Mesothelial cell of epicardium (in vitro differentiated cells): ENCODE measurements around the gene SMIM35. TPM values are rescaled to one million over a fixed set of nuclear protein-coding genes. Genes with fewer than 3 reads are reported as not detected.

ENCODE experiments used
- DNase-seq, 2 experiments: peaks; one replicate each; pipeline ENCODE4 v3.0.0; 2021; ENCODE audit warnings: low spot score in 2 of 2; ENCODE audit not compliant: unreplicated experiment in 2 of 2
- H3K27ac Mint-ChIP-seq: 2 replicates; pipeline ENCODE4 v1.8.0; 2021; ENCODE audit warnings: mixed read lengths
- H3K27me3 Mint-ChIP-seq: 2 replicates; pipeline ENCODE4 v1.8.0; 2021; ENCODE audit warnings: low read depth, mixed read lengths
- H3K36me3 Mint-ChIP-seq: 2 replicates; pipeline ENCODE4 v1.8.0; 2021; ENCODE audit warnings: mixed read lengths
- H3K4me1 Mint-ChIP-seq: 2 replicates; pipeline ENCODE4 v1.8.0; 2021; ENCODE audit warnings: mixed read lengths
- H3K4me3 Mint-ChIP-seq: 2 replicates; pipeline ENCODE4 v1.8.0; 2021; ENCODE audit warnings: mild to moderate bottlenecking, moderate library complexity, mixed read lengths
- H3K9me3 Mint-ChIP-seq: 2 replicates; pipeline ENCODE4 v1.8.0; 2021; ENCODE audit warnings: mixed read lengths
- CTCF ChIP-seq: fragments of 200-600 bp; sonication (generic); IDR thresholded peaks from one replicate; pipeline ENCODE4 v1.5.0; 2021; ENCODE audit warnings: antibody characterized with exemption; ENCODE audit not compliant: unreplicated experiment
- total RNA-seq: library from RNA; stranded (reverse); gene quantifications from 3 replicates; pipeline ENCODE4 v1.2.1, GENCODE V29; 2021

SMIM35 gene
- total RNA-seq, 1 donor from 2014 or later, result not detected

DNA sequence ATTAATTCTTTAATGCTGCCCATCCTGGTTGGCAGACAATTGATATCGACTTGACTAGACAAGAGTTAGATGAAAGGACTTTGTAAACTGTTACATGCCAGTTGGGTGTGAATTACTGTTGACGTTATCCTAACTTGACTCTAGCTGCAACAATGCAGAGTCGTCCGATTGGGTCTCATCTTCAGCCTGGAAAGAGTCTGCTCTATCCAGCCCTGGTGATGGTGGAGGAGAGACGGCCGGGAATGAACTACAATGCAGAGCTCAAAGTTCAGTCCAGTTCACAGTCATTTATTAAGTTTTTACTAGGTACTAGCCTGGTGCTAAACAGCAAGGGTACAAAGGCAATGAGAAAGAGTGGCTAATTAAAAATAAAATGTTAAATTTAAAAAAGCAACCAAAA lies 4.9 kb upstream of the SMIM35 start:
- DNase-seq, result no peak
- Mint-ChIP-seq H3K4me3 (no peak overlapping the region), H3K36me3 (no peaks in the 10 kb centered on the region), H3K27me3 (no peaks in the 10 kb centered on the region), H3K27ac (no peak overlapping the region), H3K9me3 (no peaks in the 10 kb centered on the region), H3K4me1 (no peaks in the 10 kb centered on the region)
- TF ChIP-seq CTCF, result no peak

DNA sequence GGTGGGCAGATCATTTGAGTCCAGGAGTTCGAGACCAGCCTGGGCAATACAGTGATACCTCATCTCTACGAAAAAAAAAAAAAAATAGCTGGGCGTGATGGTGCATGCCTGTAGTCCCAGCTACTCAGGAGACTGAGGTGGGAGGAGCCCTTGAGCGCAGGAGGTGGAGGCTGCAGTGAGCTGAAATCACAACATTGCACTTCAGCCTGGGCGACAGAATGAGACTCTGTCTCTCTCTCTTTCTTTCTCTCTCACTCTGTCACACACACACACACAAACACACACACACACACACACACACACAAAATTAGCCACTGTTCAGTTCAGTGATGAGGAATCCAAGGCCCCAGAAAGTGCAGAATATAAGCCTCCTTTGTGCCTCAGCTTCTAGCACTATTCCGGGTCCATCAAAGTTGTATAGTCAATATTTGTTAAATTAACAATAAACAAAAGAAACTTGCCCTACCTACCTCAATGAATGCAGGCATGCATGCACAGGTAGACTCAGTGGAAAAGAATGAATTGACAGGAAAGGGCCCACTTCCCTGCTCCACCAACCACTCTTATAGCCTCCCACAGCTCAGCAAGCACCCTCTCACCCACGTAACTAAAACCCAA lies 3.9 kb upstream of the SMIM35 start:
- H3K4me3 Mint-ChIP-seq, result no peak overlapping the region
- TF ChIP-seq CTCF, result no peak

GRCh38 chr11:118088531-118088930 lies 1.8 kb upstream of the SMIM35 start:
- Mint-ChIP-seq H3K36me3 (no peaks in the 10 kb centered on the region), H3K4me3 (no peak overlapping the region), H3K27ac (no peak overlapping the region), H3K27me3 (peaks cover 5% of the 10 kb centered on the region), H3K4me1 (peaks cover 3% of the 10 kb centered on the region), H3K9me3 (no peaks in the 10 kb centered on the region)
- TF ChIP-seq CTCF, result no peak
- DNase-seq, result no peak

More for the DNA sequence above, 3.9 kb upstream of the SMIM35 start:
- H3K9me3 Mint-ChIP-seq, result no peaks in the 10 kb centered on the region
- H3K27me3 Mint-ChIP-seq, result peaks cover 5% of the 10 kb centered on the region
- H3K36me3 Mint-ChIP-seq, result no peaks in the 10 kb centered on the region
- no peak overlapping the region for H3K27ac Mint-ChIP-seq
- no peak for DNase-seq
- H3K4me1 Mint-ChIP-seq, result no peaks in the 10 kb centered on the region

DNA sequence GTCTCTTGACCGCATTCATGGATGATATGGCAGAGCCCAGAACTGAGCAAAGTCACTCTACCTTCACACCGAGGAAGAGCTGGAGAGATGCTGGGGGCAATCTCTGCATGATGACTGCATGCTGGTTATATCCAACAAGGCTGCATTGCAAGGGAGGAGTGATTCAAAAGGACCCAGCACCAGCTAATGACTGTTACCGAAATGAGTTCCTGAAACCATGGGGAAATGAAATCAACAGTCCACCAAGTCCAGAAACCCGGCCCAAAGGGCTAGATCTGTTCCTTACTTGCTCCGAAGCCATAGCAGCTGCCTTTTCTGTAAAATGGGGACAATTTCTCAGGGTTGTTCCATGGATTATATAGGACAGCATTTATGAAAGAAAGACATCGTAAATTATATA lies 1.2 kb upstream of the SMIM35 start:
- H3K36me3 Mint-ChIP-seq, result no peaks in the 10 kb centered on the region
- TF ChIP-seq CTCF, result no peak
- H3K4me1 Mint-ChIP-seq, result peaks cover 7% of the 10 kb centered on the region
- no peak for DNase-seq
- H3K9me3 Mint-ChIP-seq, result no peaks in the 10 kb centered on the region
- peaks cover 5% of the 10 kb centered on the region for H3K27me3 Mint-ChIP-seq
- no peak overlapping the region for H3K27ac Mint-ChIP-seq
- no peak overlapping the region for H3K4me3 Mint-ChIP-seq

- Mint-ChIP-seq H3K4me1 (peaks cover 11% of the 10 kb centered on the region), H3K4me3 (no peak overlapping the region), H3K27ac (no peak overlapping the region), H3K36me3 (no peaks in the 10 kb centered on the region), H3K27me3 (peaks cover 5% of the 10 kb centered on the region), H3K9me3 (no peaks in the 10 kb centered on the region)
- no peak for TF ChIP-seq CTCF
- no peak for DNase-seq
Observed at GRCh38 chr11:118084656-118085055, 2.1 kb downstream of the SMIM35 start.

DNA sequence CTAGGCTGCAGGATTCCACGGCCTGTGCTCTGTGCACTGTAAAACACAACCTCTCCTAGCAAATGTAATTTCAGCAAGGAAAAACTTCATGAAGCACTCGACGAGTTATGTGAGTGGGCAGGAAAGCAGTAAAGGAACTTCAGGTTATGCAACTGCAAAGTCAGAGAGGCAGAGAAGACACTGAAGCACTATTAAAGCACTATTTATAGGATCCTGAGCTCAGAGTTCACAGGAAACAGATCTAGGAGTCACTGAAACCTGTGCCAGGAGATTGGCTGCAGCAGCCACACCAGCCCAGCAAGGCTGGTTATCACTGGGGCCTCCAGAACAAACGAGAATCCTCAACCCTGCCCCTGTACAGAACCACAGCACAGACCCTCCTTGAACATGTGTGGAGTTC lies 2.5 kb downstream of the SMIM35 start:
- Mint-ChIP-seq H3K4me3 (no peak overlapping the region), H3K4me1 (peaks cover 12% of the 10 kb centered on the region), H3K9me3 (no peaks in the 10 kb centered on the region), H3K36me3 (no peaks in the 10 kb centered on the region), H3K27ac (peak overlapping the region; percentile 59), H3K27me3 (peaks cover 5% of the 10 kb centered on the region)
- no peak for TF ChIP-seq CTCF
- DNase-seq, result no peak
